Mucosa of stomach (tissue), 1 donor: Measurements from ENCODE around the gene PMM1.
"Not testable (repeated sequence)": the region's sequence is repeated elsewhere in the genome, so short reads cannot be mapped to it uniquely, and the experiment has no call there.

Experiments used
- H3K27me3 ChIP-seq: one replicate; pipeline ENCODE4 v1.7.0; 2013; ENCODE audit warnings: mild to moderate bottlenecking, low read length; ENCODE audit not compliant: control insufficient read depth, insufficient read depth
- H3K36me3 ChIP-seq: one replicate; pipeline ENCODE4 v1.7.0; 2013; ENCODE audit warnings: low read length; ENCODE audit not compliant: control insufficient read depth, insufficient read depth
- H3K4me1 ChIP-seq: one replicate; pipeline ENCODE4 v1.7.0; 2013; ENCODE audit warnings: mild to moderate bottlenecking, low read length; ENCODE audit not compliant: control insufficient read depth, insufficient read depth
- H3K4me3 ChIP-seq: one replicate; pipeline ENCODE4 v1.7.0; 2013; ENCODE audit warnings: low read length
- H3K9ac ChIP-seq: one replicate; pipeline ENCODE4 v1.7.0; 2013; ENCODE audit warnings: mild to moderate bottlenecking, low read length, moderate library complexity
- H3K9me3 ChIP-seq: one replicate; pipeline ENCODE4 v1.7.0; 2013; ENCODE audit warnings: mild to moderate bottlenecking, low read length, moderate library complexity; ENCODE audit not compliant: control insufficient read depth
- donor health status: Pancreatic carcinoma.

PMM1 gene

DNA sequence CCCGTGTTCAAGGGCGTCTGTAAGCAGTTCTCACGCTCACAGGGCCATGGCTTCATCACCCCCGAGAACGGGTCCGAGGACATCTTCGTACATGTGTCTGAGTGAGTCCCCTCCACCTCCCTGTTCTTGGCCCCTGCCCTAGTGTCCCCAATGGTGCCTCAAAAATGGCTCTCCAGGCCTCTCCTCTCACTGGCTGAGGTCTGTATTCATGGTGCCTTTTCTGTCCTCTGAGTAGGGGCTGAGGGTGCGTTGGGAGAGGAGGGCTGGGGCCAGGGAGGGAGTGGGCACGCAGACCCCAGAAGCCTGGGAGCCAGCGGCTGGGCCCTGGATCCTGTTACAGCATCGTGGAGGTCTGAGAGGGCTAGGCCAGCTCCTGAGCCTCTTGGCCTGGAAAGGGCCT is 16.0 kb downstream of the PMM1 start:
- H3K9me3 ChIP-seq: no peaks in the 10 kb centered on the region
- peaks cover 14% of the 10 kb centered on the region for H3K36me3 ChIP-seq
- H3K9ac ChIP-seq: no peak overlapping the region

DNA sequence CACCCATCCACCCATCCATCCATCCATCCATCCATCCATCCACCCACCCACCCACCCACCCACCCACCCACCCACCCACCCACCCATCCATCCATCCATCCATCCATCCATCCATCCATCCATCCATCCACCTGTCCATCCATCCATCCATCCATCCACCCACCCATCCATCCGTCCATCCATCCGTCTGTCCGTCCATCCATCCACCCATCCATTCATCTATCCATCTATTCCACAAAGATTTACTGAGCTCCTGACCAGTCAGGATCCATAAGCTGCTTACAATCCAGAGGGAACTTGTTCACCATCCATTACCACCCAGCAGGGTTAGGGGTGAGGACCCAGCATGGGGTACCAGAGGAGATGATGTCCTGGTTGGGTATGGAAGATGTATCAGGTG is 17.3 kb downstream of the PMM1 start:
- H3K9ac ChIP-seq, H3K27me3 ChIP-seq, H3K36me3 ChIP-seq, H3K9me3 ChIP-seq, H3K4me3 ChIP-seq, H3K4me1 ChIP-seq: not testable (repeated sequence)

More for the DNA sequence above, 16.0 kb downstream of the PMM1 start:
- Histone ChIP-seq H3K27me3 (no peaks in the 10 kb centered on the region), H3K4me1 (no peaks in the 10 kb centered on the region), H3K4me3 (no peak overlapping the region)

DNA sequence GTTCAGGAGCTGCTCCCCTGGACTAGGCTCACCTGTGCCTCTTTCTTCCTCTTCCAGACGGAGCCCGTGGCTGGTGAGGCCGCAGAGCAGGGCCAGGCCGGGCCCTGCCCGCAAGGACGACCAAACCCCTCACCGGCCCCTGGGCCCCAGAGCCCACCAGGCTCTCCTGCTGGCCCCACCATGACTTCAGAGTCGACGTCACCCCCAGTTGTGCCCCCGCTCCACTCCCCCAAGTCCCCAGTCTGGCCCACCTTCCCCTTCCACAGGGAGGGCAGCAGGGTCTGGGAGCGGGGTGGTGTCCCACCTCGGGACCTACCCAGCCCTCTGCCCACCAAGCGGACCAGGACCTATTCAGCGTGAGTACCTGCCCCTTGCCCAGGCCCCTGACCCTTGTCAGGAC is 17.9 kb downstream of the PMM1 start:
- no peak overlapping the region for H3K4me3 ChIP-seq
- no peaks in the 10 kb centered on the region for H3K4me1 ChIP-seq
- H3K27me3 ChIP-seq: no peaks in the 10 kb centered on the region
- H3K36me3 ChIP-seq: peaks cover 4% of the 10 kb centered on the region
- H3K9me3 ChIP-seq: no peaks in the 10 kb centered on the region
- H3K9ac ChIP-seq: no peak overlapping the region

DNA sequence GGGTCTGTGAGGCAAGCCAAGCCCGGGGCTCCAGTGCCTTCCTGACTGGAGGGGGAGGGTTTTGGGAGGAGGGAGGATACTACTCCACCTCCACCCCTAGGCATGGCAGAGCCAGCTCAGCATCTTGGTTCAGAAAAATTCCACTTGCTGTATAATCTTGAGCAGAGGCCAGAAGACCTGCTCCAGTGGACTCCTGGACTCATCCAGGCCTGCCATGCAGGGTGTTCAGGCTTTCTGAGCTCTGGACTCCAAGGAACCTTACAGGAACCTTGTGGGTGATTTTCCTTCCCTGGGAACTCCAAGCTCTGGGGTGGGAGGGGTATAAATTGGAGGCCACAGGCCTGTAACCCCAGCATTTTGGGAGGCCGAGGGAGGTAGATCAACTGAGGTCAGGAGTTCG is 19.4 kb downstream of the PMM1 start:
- no peaks in the 10 kb centered on the region for H3K9me3 ChIP-seq
- H3K4me1 ChIP-seq: no peaks in the 10 kb centered on the region
- H3K4me3 ChIP-seq: no peak overlapping the region

DNA sequence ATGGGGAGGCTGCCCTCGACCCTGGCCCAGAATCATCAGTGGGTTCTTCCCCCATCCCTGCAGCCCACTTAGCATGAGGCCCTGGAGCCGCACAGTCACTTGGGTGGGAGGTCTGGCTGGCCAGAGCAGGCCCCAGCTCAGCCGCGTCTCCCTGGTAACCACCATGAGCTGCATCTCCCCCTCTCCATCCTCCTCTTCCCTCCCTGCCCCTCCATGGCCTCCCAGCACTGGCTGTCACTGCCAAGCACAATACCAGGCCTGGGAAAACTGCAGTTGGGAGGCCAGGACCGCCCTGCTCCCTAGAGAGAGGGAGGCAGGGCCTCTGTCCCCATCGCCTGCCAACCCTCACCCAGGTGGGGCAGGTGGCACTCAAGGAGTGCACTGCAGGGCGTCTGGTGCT is 20.8 kb downstream of the PMM1 start:
- H3K4me3 ChIP-seq: no peak overlapping the region
- H3K4me1 ChIP-seq: no peaks in the 10 kb centered on the region
- H3K9ac ChIP-seq: no peak overlapping the region
- no peaks in the 10 kb centered on the region for H3K36me3 ChIP-seq
- no peaks in the 10 kb centered on the region for H3K9me3 ChIP-seq
- H3K27me3 ChIP-seq: no peaks in the 10 kb centered on the region

More for the DNA sequence above, 19.4 kb downstream of the PMM1 start:
- Histone ChIP-seq H3K9ac (no peak overlapping the region), H3K27me3 (no peaks in the 10 kb centered on the region), H3K36me3 (no peaks in the 10 kb centered on the region)

DNA sequence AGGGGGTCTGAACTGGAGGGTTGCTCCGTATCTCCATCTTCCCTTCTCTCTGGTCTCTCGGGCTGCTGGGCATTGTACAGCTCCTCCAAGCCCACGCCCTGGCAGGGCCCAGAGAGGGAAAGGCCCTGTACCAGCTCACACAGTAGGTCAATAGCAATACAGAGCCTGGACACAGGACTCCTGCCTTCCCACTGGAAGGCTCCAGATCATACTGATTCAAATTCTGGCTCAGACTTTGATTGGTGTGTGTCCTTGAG is 22.2 kb downstream of the PMM1 start:
- Histone ChIP-seq H3K9ac (no peak overlapping the region), H3K4me1 (no peaks in the 10 kb centered on the region), H3K9me3 (no peaks in the 10 kb centered on the region), H3K4me3 (no peak overlapping the region), H3K36me3 (no peaks in the 10 kb centered on the region), H3K27me3 (no peaks in the 10 kb centered on the region)

DNA sequence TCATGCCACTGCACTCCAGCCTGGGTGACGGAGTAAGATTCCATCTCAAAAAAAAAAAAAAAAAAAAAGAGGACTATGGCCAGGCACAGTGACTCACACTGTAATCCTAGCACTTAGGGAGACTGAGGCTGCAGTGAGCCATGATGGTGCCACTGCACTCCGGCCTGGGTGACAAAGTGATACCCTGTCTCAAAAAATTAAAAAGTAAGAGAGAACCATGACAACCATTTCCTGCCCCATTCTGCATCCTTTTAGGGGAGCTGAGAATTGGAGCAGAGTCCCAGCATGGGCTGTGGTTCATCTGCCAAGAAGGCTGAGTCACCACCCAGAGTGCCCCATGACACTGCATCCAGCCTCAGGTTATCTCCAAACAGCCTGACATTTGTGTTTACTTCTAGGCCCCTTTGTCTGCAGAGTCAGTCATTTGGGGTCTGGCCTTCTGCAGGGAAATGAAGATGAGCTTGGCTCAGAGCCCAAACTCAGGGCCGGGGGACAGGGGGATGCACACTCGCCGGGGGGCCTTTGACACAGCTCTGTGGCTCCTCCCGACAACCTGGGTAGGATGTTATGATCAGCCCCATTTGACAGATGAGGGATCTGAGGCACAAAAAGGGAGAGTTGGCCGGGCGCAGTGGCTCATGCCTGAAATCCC is 24.1 kb downstream of the PMM1 start:
- Histone ChIP-seq H3K36me3 (no peaks in the 10 kb centered on the region), H3K4me3 (no peak overlapping the region), H3K27me3 (peaks cover 3% of the 10 kb centered on the region), H3K4me1 (no peaks in the 10 kb centered on the region), H3K9me3 (no peaks in the 10 kb centered on the region), H3K9ac (no peak overlapping the region)

DNA sequence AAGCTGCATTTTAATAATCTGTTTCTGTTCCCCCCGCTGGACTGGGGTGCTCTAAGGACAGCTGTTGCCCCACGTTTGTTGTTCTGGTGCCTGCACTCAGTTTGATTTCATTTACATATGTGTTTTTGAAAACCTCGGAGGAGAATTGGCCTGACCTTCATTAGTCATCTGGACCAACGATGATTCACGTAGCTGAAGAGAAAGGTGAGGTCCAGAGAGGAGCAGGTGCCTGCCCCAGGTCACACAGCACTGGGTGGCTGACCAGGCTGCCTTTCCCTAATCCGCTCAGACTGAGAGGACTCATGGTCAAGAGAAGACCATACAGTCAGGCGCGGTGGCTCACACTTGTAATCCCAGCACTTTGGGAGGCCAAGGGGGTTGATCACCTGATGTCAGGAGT is 25.1 kb downstream of the PMM1 start:
- no peaks in the 10 kb centered on the region for H3K9me3 ChIP-seq
- H3K4me3 ChIP-seq: no peak overlapping the region
- H3K4me1 ChIP-seq: no peaks in the 10 kb centered on the region
- H3K36me3 ChIP-seq: no peaks in the 10 kb centered on the region
- no peak overlapping the region for H3K9ac ChIP-seq
- peaks cover 3% of the 10 kb centered on the region for H3K27me3 ChIP-seq

DNA sequence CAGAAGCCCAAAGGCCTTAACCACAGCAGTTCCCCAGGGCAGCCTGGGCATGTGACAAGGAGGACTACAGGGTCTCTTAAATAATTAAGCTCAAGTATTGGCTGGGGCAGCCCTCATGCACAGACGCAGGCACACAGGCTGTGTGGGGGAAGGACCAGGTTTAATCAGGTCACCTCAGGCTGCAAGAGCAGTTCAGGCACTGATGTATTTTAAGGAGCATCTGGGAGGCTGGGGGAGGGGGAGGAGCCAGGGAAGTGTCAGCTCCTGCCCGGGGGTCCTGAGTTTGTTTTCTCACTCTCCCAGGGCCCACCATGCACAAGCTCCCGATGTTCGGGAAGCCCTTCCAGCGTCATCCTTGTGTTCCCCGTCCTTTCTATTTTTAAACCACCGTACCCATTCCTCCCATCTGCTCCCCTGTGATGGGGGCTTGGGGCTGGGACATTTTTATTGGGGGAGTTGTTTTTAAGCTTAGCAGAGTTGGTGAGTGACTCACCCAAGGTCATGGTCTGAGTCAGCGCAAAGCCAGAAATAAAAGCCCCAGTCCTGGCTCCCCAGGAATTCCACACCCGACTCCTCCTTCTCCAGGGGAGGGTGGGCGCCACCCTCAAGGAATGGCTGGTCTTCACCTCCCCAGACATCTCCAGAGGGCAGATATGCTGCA is 26.5 kb downstream of the PMM1 start:
- Histone ChIP-seq H3K27me3 (peaks cover 3% of the 10 kb centered on the region), H3K36me3 (no peaks in the 10 kb centered on the region), H3K4me1 (no peaks in the 10 kb centered on the region), H3K4me3 (no peak overlapping the region), H3K9me3 (no peaks in the 10 kb centered on the region), H3K9ac (no peak overlapping the region)

DNA sequence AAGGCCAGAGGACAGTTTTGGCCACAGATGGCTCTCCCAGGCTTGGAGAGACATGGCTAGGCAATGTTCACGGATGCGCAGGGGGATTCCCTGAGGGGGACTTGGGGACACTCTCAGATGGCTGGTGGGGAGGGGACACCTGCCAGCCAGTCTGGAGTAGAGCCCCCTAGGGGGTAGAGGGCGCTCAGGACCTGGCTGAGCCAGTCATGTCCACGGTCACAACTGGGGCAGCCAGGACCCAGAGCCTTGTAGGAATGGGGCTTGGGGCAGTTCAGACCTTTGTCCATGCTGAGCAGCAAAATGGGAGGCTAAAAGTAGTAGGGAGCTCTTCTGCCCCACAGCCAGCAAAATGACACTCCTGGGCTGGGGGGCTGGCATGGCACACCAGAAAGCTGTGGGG is 27.2 kb downstream of the PMM1 start:
- H3K27me3 ChIP-seq: peaks cover 3% of the 10 kb centered on the region
- H3K4me1 ChIP-seq: peaks cover 4% of the 10 kb centered on the region
- no peak overlapping the region for H3K4me3 ChIP-seq
- no peaks in the 10 kb centered on the region for H3K36me3 ChIP-seq
- no peaks in the 10 kb centered on the region for H3K9me3 ChIP-seq
- H3K9ac ChIP-seq: no peak overlapping the region

DNA sequence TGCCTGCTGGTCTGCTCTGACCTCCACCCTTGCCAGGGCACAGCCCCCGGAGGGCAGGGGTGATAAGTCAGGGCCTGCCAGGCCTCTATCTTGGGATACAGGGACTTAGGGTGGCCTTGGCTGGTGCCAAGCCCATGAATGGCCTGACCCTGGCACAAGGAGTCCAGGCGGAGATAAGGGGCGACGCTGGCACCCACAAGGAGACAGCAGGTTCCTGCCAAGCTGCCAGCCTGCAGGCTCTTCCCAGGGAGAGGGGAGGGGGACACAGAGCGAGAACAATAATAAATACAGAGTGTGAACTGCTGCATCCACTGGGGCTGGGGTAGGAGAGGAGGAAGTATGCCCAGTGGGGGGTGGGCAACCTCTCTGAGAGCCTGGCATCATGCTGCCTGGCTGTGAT is 27.9 kb downstream of the PMM1 start:
- Histone ChIP-seq H3K9me3 (no peaks in the 10 kb centered on the region), H3K27me3 (peaks cover 3% of the 10 kb centered on the region), H3K4me3 (no peak overlapping the region), H3K4me1 (peaks cover 9% of the 10 kb centered on the region), H3K9ac (peak overlapping the region; percentile 47), H3K36me3 (no peaks in the 10 kb centered on the region)

DNA sequence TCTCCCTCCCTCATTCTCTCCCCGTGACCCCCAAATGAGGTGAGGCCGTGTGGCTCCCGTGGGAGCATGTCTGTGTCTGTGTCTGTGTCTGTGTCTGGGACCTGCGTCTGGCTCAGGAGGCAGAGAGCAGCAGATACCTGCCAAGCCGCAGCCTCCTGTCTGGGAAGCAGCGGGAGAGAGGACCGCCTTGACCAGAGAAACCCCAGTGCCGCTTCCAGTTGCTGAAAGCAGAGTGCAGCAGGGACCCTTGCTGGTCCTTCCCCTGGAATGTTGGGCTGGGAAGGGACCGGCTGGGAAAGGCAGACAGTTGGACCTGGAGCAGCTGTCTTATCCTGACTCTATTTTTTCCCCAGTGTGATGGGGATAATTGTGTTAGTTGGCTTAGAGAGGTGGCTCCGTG is 28.3 kb downstream of the PMM1 start:
- Histone ChIP-seq H3K4me3 (no peak overlapping the region), H3K9ac (peak overlapping the region; percentile 47), H3K4me1 (peaks cover 9% of the 10 kb centered on the region), H3K9me3 (no peaks in the 10 kb centered on the region), H3K36me3 (no peaks in the 10 kb centered on the region), H3K27me3 (peaks cover 3% of the 10 kb centered on the region)

DNA sequence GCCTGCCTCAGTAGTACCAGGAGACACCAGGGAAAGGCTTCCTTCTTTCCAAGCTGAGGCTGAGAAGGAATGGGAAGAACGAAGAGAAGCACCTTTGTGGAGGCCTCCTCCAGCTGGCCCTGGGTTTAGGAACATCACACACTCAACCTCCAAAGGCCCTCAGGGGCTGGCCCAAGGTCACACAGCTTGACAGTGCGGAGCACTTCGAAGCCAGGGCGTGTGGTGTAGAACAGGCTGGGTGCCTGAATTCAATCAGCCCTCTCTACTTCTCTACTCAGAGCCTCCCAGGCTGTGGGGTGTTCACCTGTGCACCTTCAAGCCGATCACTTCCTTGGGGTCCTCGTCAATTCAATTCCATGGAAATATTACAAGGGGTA is 29.6 kb downstream of the PMM1 start:
- H3K36me3 ChIP-seq: no peaks in the 10 kb centered on the region
- H3K27me3 ChIP-seq: peaks cover 3% of the 10 kb centered on the region
- no peaks in the 10 kb centered on the region for H3K9me3 ChIP-seq
- no peak overlapping the region for H3K4me3 ChIP-seq
- no peak overlapping the region for H3K9ac ChIP-seq
- H3K4me1 ChIP-seq: peaks cover 9% of the 10 kb centered on the region
